Fibroblast of the aortic adventitia (primary cell): Measurements from ENCODE around the gene KDM6A. TPM values are rescaled to one million over a fixed set of nuclear protein-coding genes. Genes with fewer than 3 reads are reported as not detected.

Experiments used
- DNase-seq: peaks from one replicate; pipeline ENCODE4 v3.0.0-alpha.2; 2010; ENCODE audit warnings: low read depth
- H3K4me3 ChIP-seq: 2 replicates; pipeline ENCODE4 v1.5.1; 2011; ENCODE audit warnings: low read depth, mild to moderate bottlenecking, control low read depth, low read length, moderate library complexity
- total RNA-seq: library from RNA; depleted of rRNA; stranded (reverse); fragments of >200 nt; gene quantifications from 2 replicates; pipeline ENCODE4 v1.2.3, GENCODE V29; 2012; ENCODE audit warnings: low replicate concordance
- TF ChIP-seq, protein P1 (sequence below): IDR thresholded peaks from 2 replicates; pipeline ENCODE4 v1.5.1; 2011; ENCODE audit warnings: mild to moderate bottlenecking, low read length, control low read depth, inconsistent platforms; ENCODE audit not compliant: insufficient read depth

KDM6A gene
- total RNA-seq, 1 donor, result 20.6 TPM

DNA sequence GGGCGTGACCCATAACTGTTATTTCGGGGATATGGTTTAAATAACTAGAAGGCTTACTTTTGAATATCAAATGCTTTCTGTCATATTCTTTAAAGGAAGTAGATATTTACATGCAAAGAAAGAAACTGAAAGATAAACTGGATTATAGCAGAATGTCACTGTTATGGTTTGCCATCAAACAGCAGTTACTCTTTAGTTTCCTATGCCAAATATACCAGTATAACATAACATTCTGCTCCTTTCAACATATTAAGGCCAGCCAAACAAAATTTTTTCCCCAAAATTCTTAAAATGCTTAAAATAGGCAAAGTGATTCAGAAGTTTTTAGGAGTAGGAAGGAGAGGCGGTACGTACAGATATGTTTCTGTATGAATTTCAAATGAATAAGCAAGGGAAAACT is 27.0 kb downstream of the KDM6A start:
- TF ChIP-seq, protein P1, sequence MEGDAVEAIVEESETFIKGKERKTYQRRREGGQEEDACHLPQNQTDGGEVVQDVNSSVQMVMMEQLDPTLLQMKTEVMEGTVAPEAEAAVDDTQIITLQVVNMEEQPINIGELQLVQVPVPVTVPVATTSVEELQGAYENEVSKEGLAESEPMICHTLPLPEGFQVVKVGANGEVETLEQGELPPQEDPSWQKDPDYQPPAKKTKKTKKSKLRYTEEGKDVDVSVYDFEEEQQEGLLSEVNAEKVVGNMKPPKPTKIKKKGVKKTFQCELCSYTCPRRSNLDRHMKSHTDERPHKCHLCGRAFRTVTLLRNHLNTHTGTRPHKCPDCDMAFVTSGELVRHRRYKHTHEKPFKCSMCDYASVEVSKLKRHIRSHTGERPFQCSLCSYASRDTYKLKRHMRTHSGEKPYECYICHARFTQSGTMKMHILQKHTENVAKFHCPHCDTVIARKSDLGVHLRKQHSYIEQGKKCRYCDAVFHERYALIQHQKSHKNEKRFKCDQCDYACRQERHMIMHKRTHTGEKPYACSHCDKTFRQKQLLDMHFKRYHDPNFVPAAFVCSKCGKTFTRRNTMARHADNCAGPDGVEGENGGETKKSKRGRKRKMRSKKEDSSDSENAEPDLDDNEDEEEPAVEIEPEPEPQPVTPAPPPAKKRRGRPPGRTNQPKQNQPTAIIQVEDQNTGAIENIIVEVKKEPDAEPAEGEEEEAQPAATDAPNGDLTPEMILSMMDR, result no peak
- H3K4me3 ChIP-seq, result no peak overlapping the region
- DNase-seq, result no peak

DNA sequence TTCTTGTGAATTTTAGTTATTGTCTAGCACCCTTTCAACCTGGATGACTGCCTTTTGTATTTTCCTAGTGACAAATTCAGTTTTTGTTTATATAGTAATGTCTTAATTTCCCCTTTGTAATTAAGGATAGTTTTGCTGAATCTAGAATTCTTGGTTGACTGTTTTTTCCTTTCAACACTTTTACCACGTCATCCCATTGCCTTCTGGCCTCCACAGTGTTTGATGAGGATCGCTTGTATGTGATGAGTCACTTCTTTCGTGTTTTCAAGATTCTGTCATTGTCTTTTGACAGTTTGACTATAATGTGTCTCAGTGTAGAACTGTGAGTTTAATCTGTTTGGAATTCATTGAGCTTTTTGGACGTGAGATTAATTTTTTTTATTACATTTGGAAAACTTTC is 30.1 kb downstream of the KDM6A start:
- TF ChIP-seq, protein P1, result no peak
- no peak overlapping the region for H3K4me3 ChIP-seq
- peak; percentile 47 for DNase-seq

DNA sequence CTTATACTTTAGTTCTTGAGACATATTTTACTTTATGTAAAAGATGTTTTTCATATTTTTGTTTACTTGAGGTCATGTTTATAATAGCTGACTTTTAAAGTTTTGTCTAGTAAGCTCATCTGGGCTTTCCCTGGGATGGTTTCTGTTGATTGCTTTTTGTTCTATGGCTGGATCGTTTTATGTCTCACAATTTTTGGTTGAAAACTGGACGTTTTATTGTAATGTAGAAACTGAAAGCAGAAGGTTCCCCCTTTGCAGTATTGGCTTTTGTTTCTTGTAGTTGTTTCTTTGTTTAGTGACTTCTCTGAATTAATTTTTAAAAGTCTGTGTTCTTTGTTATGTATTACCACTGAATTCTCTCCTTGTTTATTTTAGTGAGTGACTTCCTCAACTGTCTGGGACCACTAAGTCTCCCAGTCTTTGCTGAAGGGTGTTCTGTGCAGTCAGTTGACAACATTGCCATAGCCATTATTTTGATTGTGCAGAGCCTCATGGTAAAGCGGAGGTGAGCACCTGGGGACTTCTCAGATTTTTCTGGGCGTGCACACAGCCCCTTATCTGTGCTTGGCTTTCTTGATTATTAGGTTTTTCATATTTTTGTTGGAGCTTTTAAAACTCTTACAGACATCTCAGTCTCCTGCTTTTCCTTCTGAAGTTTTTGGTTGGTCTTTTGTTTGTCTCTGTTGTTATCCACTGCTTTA is 31.0 kb downstream of the KDM6A start:
- TF ChIP-seq, protein P1, result no peak
- no peak for DNase-seq
- no peak overlapping the region for H3K4me3 ChIP-seq

DNA sequence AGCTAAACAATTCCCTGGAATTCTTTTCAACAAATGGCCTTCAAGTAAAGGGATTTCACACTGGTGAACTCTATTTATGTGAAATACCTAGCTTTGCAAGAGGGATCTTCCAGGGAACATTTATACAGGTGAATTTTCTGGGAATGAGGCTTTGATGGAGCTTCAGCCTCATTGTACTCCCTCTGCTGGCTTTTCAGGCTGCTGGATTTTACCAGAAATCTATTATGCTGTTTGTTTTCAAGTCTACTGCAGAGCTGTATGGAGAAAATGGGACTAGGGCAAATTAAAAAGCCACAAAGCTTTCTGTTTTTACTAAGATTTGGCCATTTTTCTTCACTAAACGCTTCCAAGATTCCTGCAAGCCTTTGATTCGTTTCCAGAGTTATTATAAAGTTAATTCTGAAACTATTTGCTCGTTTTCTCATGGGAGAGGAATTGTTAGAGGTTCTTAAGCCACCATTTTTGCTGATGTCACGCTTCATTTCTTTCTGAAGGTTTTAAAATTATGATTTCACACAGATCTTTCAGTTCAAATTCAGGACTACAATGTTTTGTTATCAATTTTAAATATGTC is 31.6 kb downstream of the KDM6A start:
- TF ChIP-seq, protein P1, result peak; percentile 43
- peak; percentile 29 for DNase-seq
- no peak overlapping the region for H3K4me3 ChIP-seq

DNA sequence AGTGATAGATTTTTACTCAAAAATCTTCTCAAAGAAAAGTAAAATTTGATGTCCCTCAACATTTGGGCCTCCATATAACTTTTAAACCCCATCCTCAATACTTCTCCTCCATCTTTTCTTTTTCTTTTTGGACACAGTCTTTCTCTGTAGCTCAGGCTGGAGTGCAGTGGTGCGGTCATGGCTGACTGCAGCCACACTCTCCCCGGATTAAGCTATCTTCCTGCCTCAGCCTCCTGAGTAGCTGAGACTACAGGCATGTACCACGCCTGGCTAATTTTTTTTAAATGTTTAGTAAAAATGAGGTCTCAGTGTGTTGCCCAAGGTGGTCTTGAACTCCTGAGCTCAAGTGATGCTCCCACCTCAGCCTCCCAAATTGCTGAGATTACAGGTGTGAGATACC is 33.1 kb downstream of the KDM6A start:
- H3K4me3 ChIP-seq, result no peak overlapping the region
- TF ChIP-seq, protein P1, result no peak
- no peak for DNase-seq

DNA sequence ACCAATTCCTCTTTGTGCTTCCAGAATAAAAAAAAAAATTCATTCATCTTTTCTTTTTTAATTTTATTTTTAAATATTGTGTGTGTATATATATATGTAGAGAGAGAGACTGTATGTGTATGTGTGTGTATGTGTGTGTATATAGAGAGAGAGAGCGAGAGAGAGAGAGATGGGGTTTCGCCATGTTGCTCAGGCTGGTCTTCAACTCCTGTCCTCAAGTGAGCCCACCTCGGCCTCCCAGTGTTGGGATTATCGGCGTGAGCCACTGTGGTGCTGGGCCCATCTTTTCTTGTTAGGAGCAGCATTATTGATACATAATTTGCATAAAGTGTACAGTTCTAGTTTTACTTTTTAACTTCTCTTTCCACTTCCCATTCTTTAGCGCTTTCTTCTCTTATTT is 33.6 kb downstream of the KDM6A start:
- H3K4me3 ChIP-seq, result no peak overlapping the region
- TF ChIP-seq, protein P1, result no peak
- DNase-seq, result no peak
